Mesothelial cell of epicardium (in vitro differentiated cells): ENCODE results near the gene TSPAN18. TPM values are rescaled to one million over a fixed set of nuclear protein-coding genes. Genes with fewer than 3 reads are reported as not detected.

Experiments
- DNase-seq, 2 experiments: peaks; one replicate each; pipeline ENCODE4 v3.0.0; 2021; ENCODE audit warnings: low spot score in 2 of 2; ENCODE audit not compliant: unreplicated experiment in 2 of 2
- H3K27ac Mint-ChIP-seq: 2 replicates; pipeline ENCODE4 v1.8.0; 2021; ENCODE audit warnings: mixed read lengths
- H3K27me3 Mint-ChIP-seq: 2 replicates; pipeline ENCODE4 v1.8.0; 2021; ENCODE audit warnings: low read depth, mixed read lengths
- H3K36me3 Mint-ChIP-seq: 2 replicates; pipeline ENCODE4 v1.8.0; 2021; ENCODE audit warnings: mixed read lengths
- H3K4me1 Mint-ChIP-seq: 2 replicates; pipeline ENCODE4 v1.8.0; 2021; ENCODE audit warnings: mixed read lengths
- H3K4me3 Mint-ChIP-seq: 2 replicates; pipeline ENCODE4 v1.8.0; 2021; ENCODE audit warnings: mild to moderate bottlenecking, moderate library complexity, mixed read lengths
- H3K9me3 Mint-ChIP-seq: 2 replicates; pipeline ENCODE4 v1.8.0; 2021; ENCODE audit warnings: mixed read lengths
- CTCF ChIP-seq: fragments of 200-600 bp; sonication (generic); IDR thresholded peaks from one replicate; pipeline ENCODE4 v1.5.0; 2021; ENCODE audit warnings: antibody characterized with exemption; ENCODE audit not compliant: unreplicated experiment
- total RNA-seq: library from RNA; stranded (reverse); gene quantifications from 3 replicates; pipeline ENCODE4 v1.2.1, GENCODE V29; 2021

The TSPAN18 gene
- total RNA-seq, 1 donor from 2014 or later: 47.4 TPM

- Mint-ChIP-seq H3K9me3 (no peaks in the 10 kb centered on the region), H3K4me3 (no peak overlapping the region), H3K27me3 (peaks cover 2% of the 10 kb centered on the region), H3K4me1 (peaks cover 24% of the 10 kb centered on the region), H3K27ac (no peak overlapping the region), H3K36me3 (no peaks in the 10 kb centered on the region)
- DNase-seq: no peak
- no peak for TF ChIP-seq CTCF
These were observed 160.9 kb downstream of the TSPAN18 start for GRCh38 chr11:44887636-44888035.

GRCh38 chr11:44889266-44889665 is 162.5 kb downstream of the TSPAN18 start:
- H3K27ac Mint-ChIP-seq: no peak overlapping the region
- peaks cover 34% of the 10 kb centered on the region for H3K4me1 Mint-ChIP-seq
- H3K36me3 Mint-ChIP-seq: no peaks in the 10 kb centered on the region
- DNase-seq: no peak
- H3K27me3 Mint-ChIP-seq: no peaks in the 10 kb centered on the region
- no peak overlapping the region for H3K4me3 Mint-ChIP-seq
- TF ChIP-seq CTCF: no peak
- no peaks in the 10 kb centered on the region for H3K9me3 Mint-ChIP-seq

- Mint-ChIP-seq H3K27me3 (no peaks in the 10 kb centered on the region), H3K9me3 (no peaks in the 10 kb centered on the region), H3K36me3 (no peaks in the 10 kb centered on the region), H3K27ac (no peak overlapping the region), H3K4me3 (no peak overlapping the region), H3K4me1 (peaks cover 13% of the 10 kb centered on the region)
- no peak for DNase-seq
- no peak for TF ChIP-seq CTCF
These were observed 166.1 kb downstream of the TSPAN18 start for GRCh38 chr11:44892843-44893242.

- no peak for TF ChIP-seq CTCF
- DNase-seq: no peak
- H3K27me3 Mint-ChIP-seq: no peaks in the 10 kb centered on the region
- no peaks in the 10 kb centered on the region for H3K36me3 Mint-ChIP-seq
- no peak overlapping the region for H3K4me3 Mint-ChIP-seq
- H3K4me1 Mint-ChIP-seq: peaks cover 13% of the 10 kb centered on the region
- peak overlapping the region; percentile 8 for H3K27ac Mint-ChIP-seq
- H3K9me3 Mint-ChIP-seq: no peaks in the 10 kb centered on the region
These were observed 166.6 kb downstream of the TSPAN18 start for GRCh38 chr11:44893308-44893822.

DNA sequence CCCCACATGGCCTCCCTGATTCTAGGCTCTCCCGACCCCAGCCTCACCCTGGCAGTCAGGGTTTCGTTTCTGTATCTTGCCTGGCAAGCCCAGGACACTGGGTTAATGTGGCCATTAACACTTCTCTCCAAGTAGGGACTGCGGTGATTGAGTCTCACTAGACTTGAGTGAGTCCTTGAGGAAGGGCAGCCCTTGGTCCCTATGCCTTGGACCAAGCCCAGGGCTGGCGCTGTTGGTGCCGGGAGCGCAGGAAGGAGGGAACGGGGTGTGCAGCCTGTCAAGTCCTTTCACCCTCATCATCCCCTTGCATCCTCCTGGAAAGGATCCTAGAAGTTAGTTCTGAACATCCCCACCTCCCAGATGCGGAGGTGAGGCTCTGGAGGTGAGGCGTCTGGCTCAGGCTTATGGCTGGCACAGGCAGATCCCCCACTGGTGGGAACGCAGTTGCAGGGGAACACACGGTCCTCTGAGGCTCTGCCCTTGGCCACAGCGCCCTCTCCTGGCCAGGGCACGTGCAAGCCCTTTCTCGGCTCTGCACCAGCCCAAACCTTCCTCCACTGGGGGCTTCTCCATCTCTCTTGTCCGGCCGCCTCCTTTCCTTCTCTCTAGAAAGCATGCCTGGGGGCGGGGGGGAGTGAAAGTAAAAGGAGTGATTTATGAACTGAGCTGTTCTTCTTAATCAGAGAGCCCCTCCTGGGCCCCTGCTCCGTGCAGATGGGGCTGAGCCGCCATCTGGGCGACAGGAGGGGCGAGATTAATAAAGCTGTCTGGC is 167.3 kb downstream of the TSPAN18 start:
- Mint-ChIP-seq H3K36me3 (no peaks in the 10 kb centered on the region), H3K27ac (peak overlapping the region; percentile 8), H3K4me1 (peaks cover 13% of the 10 kb centered on the region), H3K9me3 (no peaks in the 10 kb centered on the region), H3K4me3 (no peak overlapping the region), H3K27me3 (no peaks in the 10 kb centered on the region)
- DNase-seq: peak; percentile 72 to 89
- TF ChIP-seq CTCF: peak; percentile 85
